NCI-H146 treated with DMSO at 0.1 percent for 48 hours (cell line): ENCODE measurements around the gene MOB3B.
"Not testable (repeated sequence)": the region's sequence is repeated elsewhere in the genome, so short reads cannot be mapped to it uniquely, and the experiment has no call there.

Experiments used
- DNase-seq: peaks from one replicate; lab custom pipeline; 2025; ENCODE audit not compliant: unreplicated experiment; lab: John Stamatoyannopoulos, UW

Gene MOB3B

DNA sequence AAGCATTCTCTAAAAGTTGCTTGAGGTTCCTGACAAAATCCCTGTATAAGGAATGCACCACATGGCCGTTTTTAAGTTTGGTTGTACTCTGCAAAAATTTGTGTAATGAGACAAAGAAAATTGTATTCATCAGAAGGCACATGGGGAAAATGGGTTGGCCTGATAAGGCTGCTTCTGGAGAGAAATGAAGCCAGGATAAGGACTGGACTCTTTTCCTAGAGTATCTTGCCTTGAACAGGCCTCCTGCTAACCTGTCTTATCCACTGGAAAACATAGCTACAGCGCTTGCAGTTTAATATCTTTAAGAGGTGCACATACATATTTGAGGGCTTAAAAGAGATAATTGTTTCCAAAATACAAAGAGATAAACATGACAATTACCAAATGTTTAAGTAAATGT lies 46.9 kb downstream of the MOB3B start:
- no peak for DNase-seq

GRCh38 chr9:27478322-27478721 lies 51.3 kb downstream of the MOB3B start:
- DNase-seq = no peak

DNA sequence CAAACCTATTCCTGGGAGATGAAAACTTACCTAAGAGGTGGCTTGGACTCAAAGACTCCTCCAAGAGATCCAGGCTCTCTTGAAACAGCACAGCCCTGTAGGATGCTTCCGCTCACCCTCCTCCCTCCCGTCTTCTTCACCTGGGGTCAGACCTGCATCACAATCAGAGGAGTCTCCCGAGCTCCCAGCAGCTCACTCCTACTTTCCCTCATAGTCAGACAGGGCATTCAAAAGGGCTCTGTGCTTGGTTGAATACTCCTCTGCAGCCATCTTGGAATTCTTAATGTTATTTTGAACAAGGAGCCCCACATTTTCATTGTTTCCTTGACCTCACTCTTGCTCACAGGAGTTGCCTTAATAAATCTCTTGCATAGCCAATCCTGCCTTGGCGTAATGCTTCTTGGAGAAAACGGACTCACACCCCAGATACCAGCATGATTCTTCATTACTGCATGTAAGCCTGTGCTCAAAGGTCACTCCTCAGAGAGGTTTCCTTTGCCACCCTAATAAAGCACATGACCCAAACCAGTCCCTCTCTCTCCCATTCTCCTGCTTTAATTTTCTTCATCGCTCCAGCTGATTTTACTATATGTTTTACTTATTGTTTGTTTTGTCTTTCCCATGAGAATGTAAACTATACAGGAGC lies 52.6 kb downstream of the MOB3B start:
- DNase-seq = no peak

DNA sequence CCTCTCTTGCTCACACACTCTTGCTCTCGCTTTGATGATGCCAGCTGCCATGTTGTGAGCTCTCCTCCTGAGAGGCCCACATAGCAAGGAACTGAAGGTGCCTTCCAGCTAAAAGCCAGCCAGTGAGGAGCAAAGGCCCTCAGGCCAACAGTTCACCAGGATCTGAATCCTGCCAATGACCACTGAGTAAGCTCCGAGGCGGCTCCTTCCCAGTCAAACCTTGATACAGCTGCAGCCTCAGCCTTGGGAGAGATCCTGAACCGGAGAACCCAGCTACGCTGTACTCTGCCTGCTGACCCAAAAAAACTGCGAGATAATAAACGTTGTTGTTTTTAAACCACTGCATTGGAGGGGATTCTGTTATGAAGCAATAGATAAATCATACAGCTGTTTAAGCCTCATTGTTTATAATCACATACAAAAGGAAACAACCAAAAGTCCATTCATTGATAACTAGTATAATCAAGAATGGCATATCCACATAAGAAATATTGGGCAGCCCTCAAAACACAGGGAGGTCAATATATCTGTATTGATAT lies 54.5 kb downstream of the MOB3B start:
- DNase-seq = no peak

GRCh38 chr9:27474305-27474704 lies 55.3 kb downstream of the MOB3B start:
- DNase-seq = no peak

DNA sequence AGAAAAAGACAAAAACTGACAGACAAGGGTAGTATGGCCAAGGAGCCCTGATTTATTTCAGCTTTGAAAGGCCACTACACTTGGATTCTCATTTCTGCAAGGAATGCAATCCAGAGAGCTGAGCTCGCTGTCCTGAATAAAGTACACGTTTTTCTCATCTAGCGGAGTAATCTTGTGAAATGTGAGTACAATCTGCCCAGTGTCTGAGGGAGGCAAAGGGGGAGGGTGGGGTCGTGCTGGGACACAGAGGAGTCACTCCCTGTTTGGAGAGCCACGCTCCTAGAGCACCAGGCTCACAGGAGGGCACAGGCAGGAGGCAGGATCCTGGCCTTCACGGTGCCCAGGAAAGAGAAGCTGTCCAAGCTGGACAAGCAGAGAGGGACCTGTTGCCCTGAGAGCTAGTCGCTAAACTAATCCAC lies 56.5 kb downstream of the MOB3B start:
- DNase-seq = no peak

DNA sequence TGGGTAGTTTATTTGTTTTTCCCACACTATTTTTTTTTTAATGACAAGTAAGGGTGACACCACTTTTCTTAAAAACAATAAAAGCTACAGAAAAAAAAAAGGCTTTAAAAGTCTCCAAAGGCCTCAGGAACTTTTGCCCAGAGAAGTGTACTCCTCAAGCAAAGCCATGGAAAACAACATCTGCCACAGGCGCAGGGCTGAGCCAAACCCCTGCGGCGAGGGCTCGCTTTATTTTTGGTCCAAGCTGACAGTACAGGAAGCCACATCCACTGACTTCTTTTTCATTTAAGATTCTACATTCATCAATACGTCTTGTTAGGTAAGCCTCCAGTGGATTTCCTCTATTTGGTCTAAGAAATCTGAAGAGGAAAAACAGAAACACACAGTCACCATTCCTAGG lies 57.4 kb downstream of the MOB3B start:
- no peak for DNase-seq

DNA sequence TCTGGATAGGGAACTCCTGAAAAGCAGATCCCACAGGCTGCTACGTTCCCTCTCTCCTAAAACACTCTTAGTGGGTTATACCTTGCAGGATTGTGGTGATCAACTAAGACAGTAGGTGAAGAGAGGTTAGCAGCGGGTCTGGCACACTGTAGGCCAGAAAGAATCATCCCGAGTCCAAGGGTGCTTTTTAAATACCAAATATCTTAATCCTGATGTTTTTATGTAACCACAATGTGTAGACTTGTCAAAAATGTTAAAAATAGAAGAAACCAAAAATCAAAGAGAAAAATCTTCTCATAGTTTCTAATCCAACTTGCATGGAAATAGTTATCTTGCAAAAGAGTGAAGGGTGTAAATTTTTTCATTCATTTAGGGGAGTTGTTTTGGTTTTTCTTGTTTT lies 57.8 kb downstream of the MOB3B start:
- no peak for DNase-seq

- DNase-seq = no peak
Observed at GRCh38 chr9:27471366-27471765, 58.2 kb downstream of the MOB3B start.

DNA sequence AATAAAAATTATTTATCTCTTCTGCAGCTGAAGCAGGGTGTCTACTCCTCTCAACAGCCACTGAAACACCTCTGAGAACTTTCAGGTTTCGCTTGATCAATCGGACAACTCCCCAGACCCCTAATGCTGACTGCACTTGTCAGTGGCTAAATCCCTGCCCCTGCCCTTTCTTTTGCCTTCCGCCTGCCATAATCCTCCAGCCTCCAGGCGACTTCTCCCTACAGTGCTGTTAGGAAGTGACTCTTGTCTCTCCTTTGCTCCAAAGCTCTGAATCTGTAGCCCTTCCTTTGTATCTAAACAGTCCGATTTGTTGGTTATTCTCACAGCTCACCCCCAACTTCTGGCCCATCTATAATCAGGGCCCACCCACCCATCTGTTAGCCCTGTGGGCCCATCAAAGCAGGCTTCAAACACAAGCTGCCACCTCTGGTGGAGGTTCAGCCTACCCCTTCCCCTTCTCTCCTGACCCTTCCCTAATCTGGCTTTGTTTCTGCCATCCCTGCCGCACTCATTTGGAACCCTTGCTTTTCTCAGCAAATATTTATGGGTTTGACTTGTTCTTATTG lies 59.2 kb downstream of the MOB3B start:
- no peak for DNase-seq

DNA sequence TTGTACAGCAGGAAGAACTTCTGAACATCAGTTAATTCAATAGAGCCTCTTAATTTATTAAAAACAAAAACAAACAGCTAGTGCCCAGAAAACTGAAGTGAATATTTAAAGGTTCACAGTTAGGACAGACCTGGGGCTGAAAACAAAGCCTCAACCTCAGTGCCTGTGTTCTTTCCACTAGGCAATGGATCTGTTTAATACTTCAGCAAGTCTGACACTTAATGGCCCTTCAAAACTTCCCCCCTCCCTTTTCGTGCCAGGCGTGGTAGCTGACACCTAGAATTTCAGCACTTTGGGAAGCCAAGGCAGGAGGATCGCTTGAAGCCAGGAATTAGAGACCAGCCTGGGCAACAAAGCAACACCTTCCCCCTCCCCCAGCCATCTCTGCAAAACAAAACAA lies 60.1 kb downstream of the MOB3B start:
- no peak for DNase-seq

- DNase-seq = no peak
Observed at GRCh38 chr9:27468462-27469110, 61.0 kb downstream of the MOB3B start.

DNA sequence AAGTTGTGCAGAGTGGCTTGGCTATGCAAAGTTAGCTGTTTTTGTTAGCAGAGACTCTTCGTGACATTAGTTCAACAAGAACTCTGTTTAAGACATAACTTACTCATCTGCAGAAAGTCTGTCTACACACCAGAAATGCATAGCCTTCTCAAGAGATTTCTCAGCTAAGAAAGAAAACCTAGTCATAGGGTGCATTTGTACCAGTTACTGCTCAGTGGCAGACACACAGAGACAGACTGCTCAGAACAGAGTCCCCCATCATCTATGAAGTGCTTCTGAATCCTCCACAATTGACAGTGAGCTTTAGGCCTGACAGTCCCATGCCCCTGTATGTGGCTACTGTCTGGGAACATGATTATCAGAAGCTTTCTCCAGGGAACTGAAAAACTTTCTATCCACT lies 61.6 kb downstream of the MOB3B start:
- DNase-seq = no peak

DNA sequence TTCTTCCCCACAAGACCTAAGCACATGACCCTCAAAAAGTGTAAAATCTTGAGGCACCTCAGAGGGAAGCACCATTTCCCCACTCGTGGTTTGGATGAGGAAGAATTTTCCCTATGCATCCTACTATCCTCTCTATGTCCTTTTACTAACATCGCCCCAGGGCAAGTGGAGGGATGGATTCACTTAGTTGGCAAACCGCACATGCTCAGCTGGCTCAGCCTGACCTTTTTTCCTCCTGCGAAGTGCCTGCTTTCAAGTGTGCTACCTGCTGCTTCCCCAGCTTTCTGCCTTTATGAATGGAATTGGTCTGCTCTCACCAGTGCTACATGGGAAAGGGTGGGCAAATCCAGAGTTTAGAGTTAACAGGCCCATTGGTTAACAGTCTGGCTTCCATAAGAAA lies 62.1 kb downstream of the MOB3B start:
- peak; percentile 43 for DNase-seq

DNA sequence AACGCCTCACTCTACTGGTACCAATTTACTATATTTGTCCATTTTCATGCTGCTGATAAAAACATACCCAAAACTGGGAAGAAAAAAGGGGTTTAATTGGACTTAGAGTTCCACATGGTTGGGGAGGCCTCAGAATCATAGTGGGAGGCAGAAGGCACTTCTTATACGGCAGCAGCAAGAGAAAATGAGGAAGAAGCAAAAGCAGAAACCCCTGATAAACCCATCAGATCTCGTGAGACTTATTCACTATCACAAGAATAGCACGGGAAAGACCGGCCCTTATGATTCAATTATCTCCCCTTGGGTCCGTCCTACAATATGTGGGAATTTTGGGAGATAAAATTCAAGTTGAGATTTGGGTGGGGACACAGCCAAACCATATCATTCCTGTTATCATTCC lies 63.1 kb downstream of the MOB3B start:
- not testable (repeated sequence) for DNase-seq

DNA sequence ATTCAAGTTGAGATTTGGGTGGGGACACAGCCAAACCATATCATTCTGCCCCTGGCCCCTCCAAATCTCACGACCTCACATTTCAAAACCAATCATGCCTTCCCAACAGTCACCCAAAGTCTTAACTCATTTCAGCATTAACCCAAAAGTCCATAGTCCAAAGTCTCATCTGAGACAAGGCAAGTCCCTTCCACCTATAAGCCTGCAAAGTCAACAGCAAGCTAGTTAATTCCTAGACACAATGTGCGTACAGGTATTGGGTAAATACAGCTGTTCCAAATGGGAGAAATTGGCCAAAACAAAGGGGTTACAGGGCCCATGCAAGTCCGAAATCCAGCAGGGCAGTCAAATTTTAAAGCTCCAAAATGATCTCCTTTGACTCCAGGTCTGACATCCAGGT lies 64.7 kb downstream of the MOB3B start:
- peak; percentile 19 for DNase-seq

DNA sequence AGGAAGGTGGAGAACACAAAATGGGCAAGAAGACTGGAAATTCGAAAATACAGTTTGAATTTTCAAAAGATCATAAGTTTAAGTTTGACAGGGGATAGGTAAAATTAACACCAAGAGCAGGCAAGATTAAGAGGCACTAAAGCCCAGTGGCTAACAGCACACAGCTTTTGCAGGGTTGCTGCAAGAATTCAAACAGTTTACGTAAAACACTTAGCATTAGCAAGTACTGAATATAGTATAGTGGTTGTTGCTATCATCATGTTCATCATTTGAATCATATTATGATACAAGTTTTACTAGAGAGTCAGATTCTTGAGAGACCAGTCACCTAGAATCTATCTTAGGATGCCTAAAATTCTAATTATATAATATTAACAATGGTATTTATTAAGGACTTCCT lies 66.8 kb downstream of the MOB3B start:
- DNase-seq = no peak

DNA sequence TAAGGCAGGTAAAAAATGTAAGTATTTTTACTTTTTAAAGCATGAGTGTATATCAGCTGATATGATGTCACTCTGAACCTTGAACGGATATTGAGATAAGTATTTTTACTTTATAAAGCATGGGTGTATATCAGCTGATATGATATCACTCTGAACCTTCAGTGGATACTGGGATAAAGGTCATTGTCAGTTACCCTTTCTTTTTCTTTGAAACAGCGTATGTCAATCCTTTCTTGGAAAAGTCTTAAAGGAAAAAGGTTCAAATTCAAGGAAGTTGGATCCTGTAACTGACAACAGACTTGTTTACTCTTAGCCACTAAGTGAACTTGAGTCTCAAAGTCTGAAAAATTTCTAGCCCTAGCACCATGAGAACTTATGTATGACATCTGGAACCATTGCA lies 67.2 kb downstream of the MOB3B start:
- no peak for DNase-seq

DNA sequence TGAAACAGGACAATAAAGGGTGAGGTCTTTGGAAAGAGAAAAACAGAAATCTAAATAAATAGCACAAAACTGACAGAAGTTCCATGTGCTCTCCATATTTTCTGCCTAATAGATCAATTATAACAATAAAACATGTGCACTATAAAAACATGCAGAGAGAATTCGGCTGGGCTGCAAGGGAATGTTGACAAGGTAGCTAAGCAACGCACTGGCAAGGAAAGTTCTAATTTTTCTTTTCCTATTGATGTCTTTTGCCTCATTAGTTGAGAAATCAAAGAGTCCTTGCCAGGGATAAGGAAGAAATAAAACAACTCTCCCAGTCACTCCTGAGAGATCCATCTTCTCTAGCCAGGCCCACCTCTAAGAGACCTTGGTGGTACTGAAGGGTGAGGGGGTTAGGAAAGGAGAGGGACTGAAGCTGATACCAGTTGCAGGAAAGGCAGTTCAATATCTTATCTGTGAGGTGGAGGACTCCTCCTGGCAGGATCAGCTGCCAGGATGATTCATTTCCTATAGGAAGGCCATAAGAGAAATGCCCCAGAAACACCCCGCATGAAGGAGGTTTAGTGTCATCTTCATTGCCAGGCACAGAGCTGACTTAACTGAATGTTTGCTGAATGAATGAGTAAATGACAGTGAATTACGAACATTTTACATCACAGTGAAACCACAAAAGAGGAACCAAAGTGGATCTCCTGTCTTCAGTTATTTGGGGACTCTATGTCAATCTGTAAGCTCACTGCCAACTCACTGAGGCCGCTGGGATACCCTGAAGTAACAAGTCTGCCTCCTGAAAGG lies 69.2 kb downstream of the MOB3B start:
- DNase-seq = no peak

GRCh38 chr9:27457445-27457844 lies 72.2 kb downstream of the MOB3B start:
- DNase-seq = no peak

DNA sequence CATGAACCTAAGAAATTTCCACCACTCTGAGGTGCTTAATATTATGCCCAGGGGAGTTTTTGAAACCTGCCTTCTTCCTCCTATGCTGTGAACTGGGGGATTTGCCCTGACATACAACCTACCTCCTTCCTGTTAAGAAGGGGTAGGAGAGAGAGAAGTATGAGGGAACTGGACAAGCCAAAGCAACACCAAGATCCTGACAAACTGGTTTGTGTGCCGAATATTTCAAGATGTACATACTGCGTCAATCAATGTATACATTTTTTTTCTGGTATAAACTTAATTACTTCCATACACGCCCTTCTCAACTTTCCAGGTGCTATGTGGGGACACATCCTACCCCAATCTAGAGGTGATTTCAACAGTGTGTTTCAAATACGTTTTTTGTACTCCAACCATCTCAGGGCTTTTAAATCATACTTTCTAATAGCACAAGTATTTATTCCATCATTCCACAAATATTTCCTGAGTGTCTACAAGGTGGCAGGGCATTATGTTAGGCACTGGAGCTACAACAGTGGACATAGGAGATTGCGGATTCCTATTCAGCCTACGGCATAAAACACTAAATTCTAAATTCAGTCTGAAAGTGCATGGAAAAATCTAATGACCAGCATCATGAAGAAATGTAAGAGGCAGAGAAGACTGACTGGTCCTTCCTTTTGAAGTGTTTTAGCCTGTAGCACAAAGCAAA lies 75.6 kb downstream of the MOB3B start:
- DNase-seq = no peak
